Testis (tissue), 3 donors: Measurements from ENCODE around the gene SDC3. TPM values are rescaled to one million over a fixed set of nuclear protein-coding genes. Genes with fewer than 3 reads are reported as not detected.

ENCODE experiments used
- DNase-seq: peaks from one replicate; pipeline ENCODE4 v3.0.0-alpha.2; 2019
- H3K27ac ChIP-seq, 2 donors: fragments of 200-600 bp; sonication (generic); one replicate each; pipeline ENCODE4 v1.5.1; 2019
- H3K27me3 ChIP-seq: fragments of 200-600 bp; sonication (generic); one replicate; pipeline ENCODE4 v1.5.1; 2019
- H3K36me3 ChIP-seq: fragments of 200-600 bp; sonication (generic); one replicate; pipeline ENCODE4 v1.5.1; 2017; ENCODE audit warnings: low read depth; ENCODE audit errors: missing control alignments
- H3K4me1 ChIP-seq: fragments of 200-600 bp; sonication (generic); one replicate; pipeline ENCODE4 v1.5.1; 2019
- H3K4me3 ChIP-seq, 2 donors: fragments of 200-600 bp; sonication (generic); one replicate each; pipeline ENCODE4 v1.5.1; 2017 to 2019
- H3K9me3 ChIP-seq: fragments of 200-600 bp; sonication (generic); one replicate; pipeline ENCODE4 v1.5.1; 2017
- POLR2A ChIP-seq: fragments of 450-650 bp; IDR thresholded peaks from one replicate; pipeline ENCODE4 v1.6.1; 2017; ENCODE audit warnings: antibody characterized with exemption, mild to moderate bottlenecking, moderate library complexity
- WGBS, 2 donors: methylation state at CpG; one replicate each; pipeline ENCODE4 v1.1.5; 2018; 5-methylcytosine and 5-hydroxymethylcytosine counted together
- intact Hi-C: fragments of 100-400 bp; cut with DNase I; formaldehyde crosslinking; loops from one replicate; pipeline ENCODE4 v1.15.1; 2023; ENCODE audit warnings: low total_unique reads
- polyA plus RNA-seq: library from polyadenylated mRNA; stranded (reverse); fragments of 350-450 nt; fragmentation: Illumina TruSeq; extraction: RNeasy Lipid Tissue Mini Kit (QIAGEN cat#74804); gene quantifications from one replicate; pipeline ENCODE4 v1.2.3, GENCODE V29; 2014; ENCODE audit warnings: low read depth, low replicate concordance; ENCODE audit not compliant: insufficient read depth
- total RNA-seq, 2 donors: library from RNA; depleted of rRNA; stranded (reverse); fragments of >200 nt; gene quantifications; one replicate each; pipeline ENCODE4 v1.2.3, GENCODE V29; 2016
- TF ChIP-seq, protein P1 (sequence below), 3 experiments: fragments of 450-650 bp in 2 of 3; fragments of 200-600 bp in 1 of 3; sonication (generic) in 1 of 3; IDR thresholded peaks; one replicate each; pipeline ENCODE4 v1.5.1; 2016 to 2019; ENCODE audit warnings: antibody characterized with exemption in 3 of 3, mild to moderate bottlenecking in 2 of 3, moderate library complexity in 1 of 3

SDC3 gene
- total and polyA plus RNA-seq, 3 donors from 2014 or later: 3.9 to 21.2 (median 6.9) TPM

- H3K9me3 ChIP-seq: no peaks in the 10 kb centered on the region
- H3K27ac ChIP-seq: no peak overlapping the region
- no peak overlapping the region for H3K4me3 ChIP-seq
- intact Hi-C loops: no loop called here
- H3K36me3 ChIP-seq: no peaks in the 10 kb centered on the region
- WGBS, 2 donors: 44 to 56% methylated on average over 6 of the region's 6 CpGs
- H3K27me3 ChIP-seq: no peaks in the 10 kb centered on the region
- no peak for TF ChIP-seq POLR2A
- H3K4me1 ChIP-seq: peaks cover 7% of the 10 kb centered on the region
- peak; percentile 77 for DNase-seq
Measured at GRCh38 chr1:30895944-30896660, 12.5 kb downstream of the SDC3 start.

GRCh38 chr1:30895382-30895943 is 13.1 kb downstream of the SDC3 start:
- no peak for TF ChIP-seq POLR2A
- TF ChIP-seq, protein P1, sequence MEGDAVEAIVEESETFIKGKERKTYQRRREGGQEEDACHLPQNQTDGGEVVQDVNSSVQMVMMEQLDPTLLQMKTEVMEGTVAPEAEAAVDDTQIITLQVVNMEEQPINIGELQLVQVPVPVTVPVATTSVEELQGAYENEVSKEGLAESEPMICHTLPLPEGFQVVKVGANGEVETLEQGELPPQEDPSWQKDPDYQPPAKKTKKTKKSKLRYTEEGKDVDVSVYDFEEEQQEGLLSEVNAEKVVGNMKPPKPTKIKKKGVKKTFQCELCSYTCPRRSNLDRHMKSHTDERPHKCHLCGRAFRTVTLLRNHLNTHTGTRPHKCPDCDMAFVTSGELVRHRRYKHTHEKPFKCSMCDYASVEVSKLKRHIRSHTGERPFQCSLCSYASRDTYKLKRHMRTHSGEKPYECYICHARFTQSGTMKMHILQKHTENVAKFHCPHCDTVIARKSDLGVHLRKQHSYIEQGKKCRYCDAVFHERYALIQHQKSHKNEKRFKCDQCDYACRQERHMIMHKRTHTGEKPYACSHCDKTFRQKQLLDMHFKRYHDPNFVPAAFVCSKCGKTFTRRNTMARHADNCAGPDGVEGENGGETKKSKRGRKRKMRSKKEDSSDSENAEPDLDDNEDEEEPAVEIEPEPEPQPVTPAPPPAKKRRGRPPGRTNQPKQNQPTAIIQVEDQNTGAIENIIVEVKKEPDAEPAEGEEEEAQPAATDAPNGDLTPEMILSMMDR (IDR thresholded peaks at IDR 0.05): no peak
- DNase-seq: no peak
- no peak overlapping the region for H3K4me3 ChIP-seq
- no peaks in the 10 kb centered on the region for H3K9me3 ChIP-seq
- intact Hi-C loops: no loop called here
- 46 to 55% methylated on average over 5 to 6 of the region's 6 CpGs for WGBS, 2 donors
- peaks cover 7% of the 10 kb centered on the region for H3K4me1 ChIP-seq
- no peaks in the 10 kb centered on the region for H3K36me3 ChIP-seq
- no peaks in the 10 kb centered on the region for H3K27me3 ChIP-seq
- H3K27ac ChIP-seq: no peak overlapping the region

- WGBS, 2 donors: 73% methylated on average over 7 of the region's 7 CpGs
- TF ChIP-seq POLR2A: no peak
- TF ChIP-seq, protein P1 (IDR thresholded peaks at IDR 0.05): no peak
- Histone ChIP-seq H3K27me3 (no peaks in the 10 kb centered on the region), H3K9me3 (no peaks in the 10 kb centered on the region), H3K4me3 (no peak overlapping the region), H3K36me3 (no peaks in the 10 kb centered on the region), H3K4me1 (peaks cover 7% of the 10 kb centered on the region), H3K27ac (no peak overlapping the region)
- intact Hi-C loops: no loop called here
- no peak for DNase-seq
Measured at GRCh38 chr1:30894508-30894973, 14.0 kb downstream of the SDC3 start.

DNA sequence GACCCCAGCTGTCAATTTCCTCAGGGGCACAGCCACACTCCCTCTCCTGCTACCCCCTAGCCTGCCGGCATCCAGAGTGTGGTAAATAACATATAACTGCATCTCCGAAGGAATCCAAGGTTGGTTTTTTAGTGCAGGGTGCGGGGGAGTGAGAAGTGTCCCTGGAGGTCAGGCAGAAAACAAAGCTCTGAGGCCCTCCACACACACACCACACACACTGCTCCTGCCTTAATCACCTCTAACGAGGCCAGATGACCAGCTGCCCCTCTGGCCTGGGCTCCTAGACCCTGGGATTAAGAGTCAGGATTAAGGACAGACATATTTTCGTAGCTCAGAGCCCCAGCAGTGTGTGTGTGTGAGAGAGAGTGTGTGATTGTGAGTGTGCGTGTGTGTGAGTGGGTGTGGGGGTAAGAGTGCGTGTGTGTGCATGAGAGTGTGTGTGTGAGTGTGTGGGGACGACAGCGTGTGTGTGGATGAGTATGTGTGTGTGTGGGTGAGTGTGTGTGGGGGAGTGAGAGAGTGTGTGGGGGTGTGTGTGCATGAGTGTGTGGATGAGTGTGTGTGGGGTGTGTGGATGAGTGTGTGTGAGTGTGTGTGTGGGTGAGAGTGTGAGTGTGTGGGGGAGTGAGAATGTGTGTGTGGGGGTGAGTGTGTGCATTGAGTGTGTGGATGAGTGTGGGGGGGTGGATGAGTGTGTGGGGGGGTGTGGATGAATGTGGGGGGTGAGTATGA is 14.6 kb downstream of the SDC3 start:
- Histone ChIP-seq H3K4me3 (no peak overlapping the region), H3K27ac (no peak overlapping the region), H3K9me3 (no peaks in the 10 kb centered on the region), H3K4me1 (peaks cover 7% of the 10 kb centered on the region), H3K27me3 (no peaks in the 10 kb centered on the region), H3K36me3 (no peaks in the 10 kb centered on the region)
- TF ChIP-seq POLR2A: no peak
- TF ChIP-seq, protein P1 (IDR thresholded peaks at IDR 0.05): no peak
- intact Hi-C loops: no loop called here
- DNase-seq: no peak
- WGBS, 2 donors: 62 to 81% methylated on average over 9 of the region's 9 CpGs

- no peaks in the 10 kb centered on the region for H3K9me3 ChIP-seq
- peaks cover 11% of the 10 kb centered on the region for H3K4me1 ChIP-seq
- no peak for DNase-seq
- 87 to 89% methylated on average over 4 to 6 of the region's 6 CpGs for WGBS, 2 donors
- no peak overlapping the region for H3K4me3 ChIP-seq
- TF ChIP-seq, protein P1 (IDR thresholded peaks at IDR 0.05): no peak
- TF ChIP-seq POLR2A: no peak
- H3K27me3 ChIP-seq: no peaks in the 10 kb centered on the region
- intact Hi-C loops: no loop called here
- H3K36me3 ChIP-seq: no peaks in the 10 kb centered on the region
- H3K27ac ChIP-seq: no peak overlapping the region
Measured at GRCh38 chr1:30892671-30893073, 15.9 kb downstream of the SDC3 start.
